BLaER1 treated with 17β-estradiol and CSF1 and Interleukin-3, amounts not matched to agents 10 nM and 100 nM (cell line): ENCODE results near the gene ATN1.

Experiments used
- H3K27ac ChIP-seq, 11 experiments: shearing (Covaris generic); formaldehyde crosslinking; 2 replicates each; pipeline ENCODE4 v1.8.1; 2022
- H3K27me3 ChIP-seq, 11 experiments: shearing (Covaris generic); formaldehyde crosslinking; 2 replicates each; pipeline ENCODE4 v1.8.1; 2022
- H3K36me3 ChIP-seq, 11 experiments: shearing (Covaris generic); formaldehyde crosslinking; 2 replicates each; pipeline ENCODE4 v1.8.1; 2022
- H3K4me1 ChIP-seq, 10 experiments: shearing (Covaris generic); formaldehyde crosslinking; 2 replicates each; pipeline ENCODE4 v1.8.1; 2022
- H3K4me2 ChIP-seq, 11 experiments: shearing (Covaris generic); formaldehyde crosslinking; 2 replicates each; pipeline ENCODE4 v1.8.1; 2022
- H3K4me3 ChIP-seq, 10 experiments: shearing (Covaris generic); formaldehyde crosslinking; 2 replicates each; pipeline ENCODE4 v1.8.1; 2022
- H3K9ac ChIP-seq, 11 experiments: shearing (Covaris generic); formaldehyde crosslinking; 2 replicates each; pipeline ENCODE4 v1.8.1; 2022
- H3K9me3 ChIP-seq, 11 experiments: shearing (Covaris generic); formaldehyde crosslinking; replicated peaks in 1 of 11; 2 replicates each; pipeline ENCODE4 v1.8.1; 2022
- H4K20me1 ChIP-seq, 11 experiments: shearing (Covaris generic); formaldehyde crosslinking; 2 replicates each; pipeline ENCODE4 v1.8.1; 2022
- Cebpa-rat ChIP-seq, 11 experiments: shearing (Covaris generic); IDR thresholded peaks; 2 replicates each; pipeline ENCODE4 v1.8.1; 2022

Gene ATN1

DNA sequence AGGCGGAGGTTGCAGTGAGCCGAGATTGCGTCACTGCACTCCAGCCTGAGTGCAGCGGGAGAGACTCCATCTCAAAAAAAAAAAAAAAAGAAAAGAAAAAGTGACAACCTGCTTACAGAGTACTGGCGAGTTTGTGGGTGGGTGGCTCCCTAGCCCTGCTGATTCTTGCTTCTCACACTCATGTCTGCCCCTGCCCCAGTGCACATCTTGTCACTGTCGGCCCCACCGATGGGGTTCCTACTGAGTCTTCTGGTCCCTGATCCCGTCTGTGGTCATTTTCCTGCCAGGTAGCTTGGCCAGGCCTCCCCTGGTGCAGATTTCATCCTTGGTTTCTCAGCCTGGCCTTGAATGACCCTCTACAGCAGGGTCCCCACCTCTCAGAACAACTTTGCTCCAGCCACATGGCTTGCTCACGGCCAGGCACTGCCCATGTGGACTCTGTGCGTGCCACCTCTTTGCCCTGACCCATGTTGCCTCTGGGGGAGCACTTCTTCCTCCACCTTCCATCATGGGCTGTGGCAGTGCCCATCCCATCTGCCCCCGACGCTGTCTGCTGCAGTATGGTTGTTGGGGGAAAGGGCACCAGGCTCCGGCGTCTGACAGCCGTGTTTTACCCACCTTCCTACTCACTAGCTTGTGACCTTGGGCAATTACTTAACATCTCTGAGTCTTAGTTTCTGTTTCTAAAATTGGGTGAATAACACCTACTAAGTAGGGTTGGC is 21.3 kb downstream of the ATN1 start:
- Histone ChIP-seq H3K27me3 (no peaks in the 10 kb centered on the region), H3K9ac (peak overlapping the region in 6 of 11 experiments; percentile 7 to 43 (median 15); a peak in 5 of 22 replicates), H4K20me1 (peaks cover 0 to 9% (median 0%) of the 10 kb centered on the region in 11 experiments; a peak in 2 of 22 replicates), H3K4me3 (no peak overlapping the region), H3K4me1 (peaks cover 58 to 91% (median 76%) of the 10 kb centered on the region in 10 experiments), H3K9me3 (no peaks in the 10 kb centered on the region), H3K4me2 (peak overlapping the region; percentile 45 to 99 (median 67)), H3K36me3 (peaks cover 0 to 15% (median 0%) of the 10 kb centered on the region in 11 experiments; a peak in 5 of 22 replicates), H3K27ac (peak overlapping the region in 8 of 11 experiments; percentile 8 to 93 (median 26); a peak in 8 of 22 replicates)
- TF ChIP-seq Cebpa-rat (IDR thresholded peaks at IDR 0.05) = peak in 2 of 11 experiments; percentile 38 to 56; a peak in 1 of 22 replicates

DNA sequence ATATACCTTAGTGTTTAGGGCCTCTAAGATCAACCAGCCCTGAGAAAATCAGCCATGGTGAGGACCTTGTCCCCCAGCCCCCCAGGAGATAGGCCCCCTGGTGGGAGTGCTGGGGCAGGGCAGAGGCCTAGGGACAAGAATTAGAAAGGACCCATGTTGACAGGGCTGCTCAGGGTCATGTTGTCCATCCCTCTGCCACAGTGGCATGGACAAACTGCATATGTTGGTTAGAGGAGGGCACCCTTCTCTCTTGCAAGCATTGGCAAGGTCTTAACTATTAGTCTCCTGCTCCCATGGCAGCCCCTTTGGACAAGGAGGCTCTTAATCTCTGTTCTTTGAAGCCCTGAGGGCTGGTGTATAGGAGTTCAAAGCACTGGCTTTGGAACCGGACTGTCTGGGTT is 22.6 kb downstream of the ATN1 start:
- peak overlapping the region; percentile 88 to 95 (median 92); a peak in 19 of 22 replicates for H3K9ac ChIP-seq
- H3K4me2 ChIP-seq = peak overlapping the region; percentile 92 to 100 (median 99)
- peak overlapping the region; percentile 78 to 99 (median 86); a peak in 17 of 20 replicates for H3K4me3 ChIP-seq

DNA sequence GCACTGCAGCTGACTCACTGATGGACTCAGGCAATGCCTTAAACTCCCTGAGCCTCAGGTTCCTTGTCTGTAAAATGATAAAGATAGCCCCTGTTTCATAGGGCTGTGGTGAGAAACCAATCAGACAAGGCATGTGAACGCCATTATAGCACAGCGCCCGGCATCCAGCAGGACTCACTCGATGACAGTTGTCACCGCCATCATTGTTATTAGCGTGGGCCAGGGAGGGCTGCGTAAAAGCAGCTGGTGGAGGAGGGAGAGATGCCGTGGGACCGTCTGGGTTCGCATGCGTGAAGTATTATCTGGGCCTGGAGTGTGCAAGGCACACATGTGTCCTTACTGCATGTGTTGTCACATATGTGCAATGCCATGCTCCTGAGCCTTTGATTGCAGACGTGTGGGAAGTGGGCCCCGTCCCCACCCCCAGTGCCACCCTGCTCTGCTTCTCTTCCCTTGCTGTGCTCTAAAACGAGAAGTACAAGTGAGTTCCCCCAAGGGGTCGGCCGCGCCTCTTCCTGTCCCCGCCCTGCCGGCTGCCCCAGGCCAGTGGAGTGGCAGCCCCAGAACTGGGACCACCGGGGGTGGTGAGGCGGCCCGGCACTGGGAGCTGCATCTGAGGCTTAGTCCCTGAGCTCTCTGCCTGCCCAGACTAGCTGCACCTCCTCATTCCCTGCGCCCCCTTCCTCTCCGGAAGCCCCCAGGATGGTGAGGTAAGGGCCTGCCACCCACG is 23.2 kb downstream of the ATN1 start, which contains the start of gene PTPN6:
Gene PTPN6 (plus strand): TSS at position 546 of the 730 bp plus-strand sequence. CDS start 157 bp downstream, at position 703.
- H3K4me2 ChIP-seq = peak within 1 kb of the TSS; percentile 92 to 100 (median 99)
- no peaks in the 10 kb centered on the region for H3K9me3 ChIP-seq
- H3K4me3 ChIP-seq = peak within 1 kb of the TSS; percentile 78 to 99 (median 86)
- TF ChIP-seq Cebpa-rat (IDR thresholded peaks at IDR 0.05) = peak in 6 of 11 experiments; percentile 20 to 82 (median 46); a peak in 6 of 22 replicates
- H4K20me1 ChIP-seq = peaks cover 0 to 28% (median 5%) of the 10 kb centered on the region in 11 experiments; a peak in 12 of 22 replicates
- H3K4me1 ChIP-seq = peaks cover 64 to 97% (median 83%) of the 10 kb centered on the region in 10 experiments
- peaks cover 0 to 33% (median 14%) of the 10 kb centered on the region in 11 experiments; a peak in 16 of 22 replicates for H3K36me3 ChIP-seq
- H3K9ac ChIP-seq = peak within 1 kb of the TSS; percentile 88 to 95 (median 92)
- peak within 1 kb of the TSS; percentile 82 to 95 (median 93) for H3K27ac ChIP-seq
- H3K27me3 ChIP-seq = no peaks in the 10 kb centered on the region

More for the DNA sequence above, 22.6 kb downstream of the ATN1 start:
- Histone ChIP-seq H3K36me3 (peaks cover 0 to 27% (median 9%) of the 10 kb centered on the region in 11 experiments; a peak in 12 of 22 replicates), H4K20me1 (peaks cover 0 to 22% (median 5%) of the 10 kb centered on the region in 11 experiments; a peak in 10 of 22 replicates), H3K27me3 (no peaks in the 10 kb centered on the region), H3K27ac (peak overlapping the region; percentile 82 to 95 (median 93); a peak in 20 of 22 replicates), H3K9me3 (no peaks in the 10 kb centered on the region), H3K4me1 (peaks cover 64 to 97% (median 83%) of the 10 kb centered on the region in 10 experiments)
- TF ChIP-seq Cebpa-rat (IDR thresholded peaks at IDR 0.05) = no peak

DNA sequence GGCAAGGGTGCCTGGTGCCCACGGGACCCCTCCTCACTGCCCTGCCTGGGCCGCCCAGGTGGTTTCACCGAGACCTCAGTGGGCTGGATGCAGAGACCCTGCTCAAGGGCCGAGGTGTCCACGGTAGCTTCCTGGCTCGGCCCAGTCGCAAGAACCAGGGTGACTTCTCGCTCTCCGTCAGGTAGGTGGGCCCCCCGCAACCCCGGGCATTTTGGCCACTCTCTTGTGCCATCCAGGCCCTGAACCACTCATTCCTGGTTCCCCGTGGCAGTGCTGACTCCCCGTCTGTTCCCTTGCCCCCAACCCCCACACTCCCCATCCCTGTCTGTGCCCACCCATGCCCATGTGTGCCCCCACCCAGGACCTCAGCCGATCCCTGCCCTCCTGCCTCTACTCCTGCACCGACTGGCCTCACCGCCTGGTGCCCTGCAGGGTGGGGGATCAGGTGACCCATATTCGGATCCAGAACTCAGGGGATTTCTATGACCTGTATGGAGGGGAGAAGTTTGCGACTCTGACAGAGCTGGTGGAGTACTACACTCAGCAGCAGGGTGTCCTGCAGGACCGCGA is 23.9 kb downstream of the ATN1 start:
- Histone ChIP-seq H3K36me3 (peaks cover 0 to 40% (median 21%) of the 10 kb centered on the region in 11 experiments; a peak in 17 of 22 replicates), H4K20me1 (peaks cover 0 to 35% (median 11%) of the 10 kb centered on the region in 11 experiments; a peak in 12 of 22 replicates), H3K27ac (peak overlapping the region; percentile 82 to 95 (median 93)), H3K4me1 (peaks cover 64 to 97% (median 83%) of the 10 kb centered on the region in 10 experiments), H3K9ac (peak overlapping the region; percentile 88 to 95 (median 92)), H3K4me3 (peak overlapping the region; percentile 78 to 99 (median 86)), H3K4me2 (peak overlapping the region; percentile 92 to 100 (median 99)), H3K9me3 (no peaks in the 10 kb centered on the region), H3K27me3 (no peaks in the 10 kb centered on the region)
- TF ChIP-seq Cebpa-rat (IDR thresholded peaks at IDR 0.05) = no peak

DNA sequence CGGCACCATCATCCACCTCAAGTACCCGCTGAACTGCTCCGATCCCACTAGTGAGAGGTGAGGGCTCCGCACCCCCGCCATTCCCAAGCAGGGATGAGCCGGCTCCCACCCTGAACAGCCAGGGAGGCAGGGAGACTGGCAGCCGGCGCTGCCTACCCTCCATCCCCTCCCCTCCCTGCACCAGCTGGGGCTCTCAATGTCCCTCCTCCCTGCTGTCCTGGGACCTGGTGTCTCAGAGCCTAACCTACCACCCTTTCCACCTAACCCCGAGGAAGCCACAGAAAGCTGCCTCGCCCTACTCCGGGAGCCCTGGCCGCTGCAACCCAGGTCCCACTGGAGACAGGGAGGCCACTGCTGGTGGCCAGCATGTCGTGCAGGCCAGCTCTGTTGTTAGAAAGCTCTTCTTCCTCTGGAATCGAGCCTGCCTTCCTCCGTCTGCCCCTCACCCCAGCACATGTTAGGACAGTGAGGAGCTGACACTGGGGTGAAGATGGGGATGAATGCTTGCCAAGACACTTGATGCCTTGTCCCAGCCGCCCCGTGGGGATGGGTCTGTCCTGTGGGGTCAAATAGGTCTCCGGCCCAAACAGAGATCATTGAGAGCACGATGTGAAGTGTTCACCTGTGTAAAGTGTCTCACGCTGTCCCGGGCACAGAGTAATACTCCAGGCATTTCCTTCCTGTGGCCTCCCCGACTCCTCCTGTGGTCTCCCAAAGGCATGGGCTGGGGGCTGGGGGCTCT is 24.5 kb downstream of the ATN1 start:
- Histone ChIP-seq H3K4me2 (peak overlapping the region; percentile 92 to 100 (median 99)), H3K9ac (peak overlapping the region; percentile 88 to 95 (median 92))

DNA sequence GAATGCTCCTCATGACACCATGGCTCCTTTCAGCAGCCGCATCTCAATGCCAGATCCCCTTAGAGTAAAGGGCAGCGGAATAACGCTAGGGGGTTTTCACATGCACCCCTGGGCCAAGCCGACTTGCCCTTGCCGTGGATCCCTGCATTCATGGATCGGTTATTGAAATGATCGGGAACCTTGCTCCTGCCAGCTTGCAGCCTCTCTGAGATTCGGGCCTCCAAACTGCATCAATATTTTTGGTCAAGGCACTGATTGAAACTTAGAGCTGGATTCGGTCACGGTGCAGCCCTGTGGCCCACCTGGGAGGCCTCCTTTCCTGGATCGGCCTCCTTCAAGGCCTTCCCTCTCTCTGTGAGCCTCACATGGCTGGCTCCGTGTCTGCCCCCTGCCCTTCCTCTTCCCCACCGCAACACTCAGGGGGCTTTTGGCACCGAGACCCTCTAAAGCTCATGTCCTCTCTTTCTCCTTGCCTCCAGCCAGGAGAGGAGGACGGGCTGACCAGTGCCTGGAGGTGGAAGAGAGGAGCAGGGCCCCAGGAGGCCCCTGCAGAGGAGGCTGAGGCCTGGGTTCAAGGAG is 25.2 kb downstream of the ATN1 start:
- Histone ChIP-seq H3K9me3 (no peaks in the 10 kb centered on the region), H4K20me1 (peaks cover 0 to 48% (median 12%) of the 10 kb centered on the region in 11 experiments; a peak in 13 of 22 replicates), H3K27ac (peak overlapping the region; percentile 82 to 95 (median 93)), H3K36me3 (peaks cover 0 to 53% (median 25%) of the 10 kb centered on the region in 11 experiments; a peak in 17 of 22 replicates), H3K4me1 (peaks cover 69 to 97% (median 85%) of the 10 kb centered on the region in 10 experiments), H3K27me3 (no peaks in the 10 kb centered on the region), H3K4me3 (peak overlapping the region; percentile 78 to 99 (median 86)), H3K4me2 (peak overlapping the region; percentile 92 to 100 (median 99)), H3K9ac (peak overlapping the region; percentile 88 to 95 (median 92))
- no peak for TF ChIP-seq Cebpa-rat (IDR thresholded peaks at IDR 0.05)

More for the DNA sequence above, 24.5 kb downstream of the ATN1 start:
- no peaks in the 10 kb centered on the region for H3K27me3 ChIP-seq
- H3K4me1 ChIP-seq = peaks cover 66 to 97% (median 83%) of the 10 kb centered on the region in 10 experiments
- H4K20me1 ChIP-seq = peaks cover 0 to 41% (median 12%) of the 10 kb centered on the region in 11 experiments; a peak in 12 of 22 replicates
- H3K9me3 ChIP-seq = no peaks in the 10 kb centered on the region
- peak overlapping the region; percentile 78 to 99 (median 86) for H3K4me3 ChIP-seq
- peaks cover 0 to 46% (median 21%) of the 10 kb centered on the region in 11 experiments; a peak in 17 of 22 replicates for H3K36me3 ChIP-seq
- peak overlapping the region; percentile 82 to 95 (median 93) for H3K27ac ChIP-seq
- no peak for TF ChIP-seq Cebpa-rat (IDR thresholded peaks at IDR 0.05)
